ENCODE measurements around the gene SLC28A1.

Gene SLC28A1

GRCh38 chr15:84990507-84990906 is 106.0 kb downstream of the SLC28A1 start:
- DNase-seq (ENCODE audit: low read depth), result no peak
- TF ChIP-seq CTCF (IDR thresholded peaks at IDR 0.05; ENCODE audit: control insufficient read depth, insufficient read depth, low read depth, low read length, missing control alignments), result no peak
- no peak overlapping the region for H3K4me3 ChIP-seq (ENCODE audit: control insufficient read depth, low read depth, low read length)

- no peak overlapping the region for H3K4me3 ChIP-seq (ENCODE audit: control insufficient read depth, low read depth, low read length)
- no peak for DNase-seq (ENCODE audit: low read depth)
- TF ChIP-seq CTCF (IDR thresholded peaks at IDR 0.05; ENCODE audit: control insufficient read depth, insufficient read depth, low read depth, low read length, missing control alignments), result no peak
These were observed 106.7 kb downstream of the SLC28A1 start for GRCh38 chr15:84991014-84991712.

- no peak for TF ChIP-seq CTCF (IDR thresholded peaks at IDR 0.05; ENCODE audit: control insufficient read depth, insufficient read depth, low read depth, low read length, missing control alignments)
- peak; percentile 40 for DNase-seq (ENCODE audit: low read depth)
- H3K4me3 ChIP-seq (ENCODE audit: control insufficient read depth, low read depth, low read length), result no peak overlapping the region
These were observed 107.9 kb downstream of the SLC28A1 start for GRCh38 chr15:84992157-84992944.

Data from AG09309 (cell line).